Nephron progenitor cell (in vitro differentiated cells): Measurements from ENCODE around the gene DHRS3.

Experiments used
- DNase-seq: peaks from one replicate; pipeline ENCODE4 v3.0.0; 2021
- H3K27ac Mint-ChIP-seq: 2 replicates; pipeline ENCODE4 v1.8.0; 2021; ENCODE audit warnings: mild to moderate bottlenecking, moderate library complexity, mixed read lengths
- H3K27me3 Mint-ChIP-seq: 2 replicates; pipeline ENCODE4 v1.8.0; 2021; ENCODE audit warnings: mild to moderate bottlenecking, low read depth, mixed read lengths; ENCODE audit not compliant: poor library complexity
- H3K36me3 Mint-ChIP-seq: 2 replicates; pipeline ENCODE4 v1.8.0; 2021; ENCODE audit warnings: low read depth, mixed read lengths
- H3K4me1 Mint-ChIP-seq: 2 replicates; pipeline ENCODE4 v1.8.0; 2021; ENCODE audit warnings: mixed read lengths
- H3K4me3 Mint-ChIP-seq: 2 replicates; pipeline ENCODE4 v1.8.0; 2021; ENCODE audit warnings: mild to moderate bottlenecking, moderate library complexity, mixed read lengths
- H3K9me3 Mint-ChIP-seq: 2 replicates; pipeline ENCODE4 v1.8.0; 2021; ENCODE audit warnings: mild to moderate bottlenecking, moderate library complexity, mixed read lengths
- TF ChIP-seq, protein P1 (sequence below): fragments of 200-600 bp; sonication (generic); IDR thresholded peaks from 2 replicates; pipeline ENCODE4 v1.5.0; 2021; ENCODE audit warnings: antibody characterized with exemption

Gene DHRS3

DNA sequence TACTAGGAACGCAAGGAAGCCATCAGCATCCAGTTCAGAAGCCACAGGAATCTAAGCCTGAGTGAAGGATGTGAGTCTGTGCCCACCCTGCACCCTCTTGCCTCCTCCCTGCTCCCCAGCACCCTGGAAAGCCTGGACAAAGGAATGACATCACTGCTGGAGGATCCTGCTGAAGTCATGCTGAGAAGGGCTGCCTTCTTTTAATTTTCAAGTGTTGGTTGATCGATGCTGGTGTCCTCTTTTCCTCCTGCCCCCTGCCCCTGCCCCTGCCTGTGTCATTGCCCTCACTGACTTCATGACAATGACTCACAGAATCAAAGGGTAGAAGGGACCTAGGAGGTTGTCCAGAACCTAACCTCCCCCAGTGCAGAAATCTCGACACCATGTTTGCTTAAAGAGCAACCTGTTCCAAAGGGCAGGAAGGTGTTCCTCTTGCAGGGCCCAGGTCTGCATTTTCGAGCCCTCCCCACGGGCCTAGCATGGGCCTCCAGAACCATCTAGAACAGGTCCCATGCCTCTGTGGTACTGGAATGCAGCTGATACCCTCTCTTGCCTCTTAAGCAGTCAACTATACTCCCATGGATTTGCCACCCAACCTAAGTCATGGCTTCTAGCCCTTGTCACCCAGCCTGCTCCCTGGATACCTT is 9.6 kb downstream of the DHRS3 start:
- TF ChIP-seq, protein P1, sequence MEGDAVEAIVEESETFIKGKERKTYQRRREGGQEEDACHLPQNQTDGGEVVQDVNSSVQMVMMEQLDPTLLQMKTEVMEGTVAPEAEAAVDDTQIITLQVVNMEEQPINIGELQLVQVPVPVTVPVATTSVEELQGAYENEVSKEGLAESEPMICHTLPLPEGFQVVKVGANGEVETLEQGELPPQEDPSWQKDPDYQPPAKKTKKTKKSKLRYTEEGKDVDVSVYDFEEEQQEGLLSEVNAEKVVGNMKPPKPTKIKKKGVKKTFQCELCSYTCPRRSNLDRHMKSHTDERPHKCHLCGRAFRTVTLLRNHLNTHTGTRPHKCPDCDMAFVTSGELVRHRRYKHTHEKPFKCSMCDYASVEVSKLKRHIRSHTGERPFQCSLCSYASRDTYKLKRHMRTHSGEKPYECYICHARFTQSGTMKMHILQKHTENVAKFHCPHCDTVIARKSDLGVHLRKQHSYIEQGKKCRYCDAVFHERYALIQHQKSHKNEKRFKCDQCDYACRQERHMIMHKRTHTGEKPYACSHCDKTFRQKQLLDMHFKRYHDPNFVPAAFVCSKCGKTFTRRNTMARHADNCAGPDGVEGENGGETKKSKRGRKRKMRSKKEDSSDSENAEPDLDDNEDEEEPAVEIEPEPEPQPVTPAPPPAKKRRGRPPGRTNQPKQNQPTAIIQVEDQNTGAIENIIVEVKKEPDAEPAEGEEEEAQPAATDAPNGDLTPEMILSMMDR: no peak
- DNase-seq: no peak
- peaks cover 77% of the 10 kb centered on the region for H3K36me3 Mint-ChIP-seq
- H3K9me3 Mint-ChIP-seq: peaks cover 20% of the 10 kb centered on the region
- peaks cover 44% of the 10 kb centered on the region for H3K4me1 Mint-ChIP-seq
- no peak overlapping the region for H3K4me3 Mint-ChIP-seq
- peaks cover 12% of the 10 kb centered on the region for H3K27me3 Mint-ChIP-seq
- no peak overlapping the region for H3K27ac Mint-ChIP-seq

DNA sequence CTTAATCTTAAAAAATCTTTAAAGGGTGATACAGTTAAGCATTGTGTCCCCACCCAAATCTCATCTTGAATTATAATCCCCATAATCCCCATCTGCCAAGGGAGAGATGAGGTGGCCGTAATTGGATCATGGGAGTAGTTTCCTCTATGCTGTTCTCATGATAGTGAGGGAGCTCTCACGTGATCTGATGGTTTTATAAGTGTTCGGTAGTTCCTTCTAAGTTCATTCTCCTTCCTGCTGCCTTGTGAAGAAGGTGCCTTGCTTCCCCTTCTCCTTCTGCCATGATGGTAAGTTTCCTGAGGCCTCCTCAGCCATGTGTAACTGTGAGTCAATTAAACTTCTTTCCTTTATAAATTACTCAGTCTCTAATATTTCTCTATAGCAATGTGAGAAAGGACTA is 10.7 kb downstream of the DHRS3 start:
- no peak for DNase-seq
- TF ChIP-seq, protein P1: no peak
- Mint-ChIP-seq H3K27me3 (peaks cover 12% of the 10 kb centered on the region), H3K4me3 (no peak overlapping the region), H3K4me1 (peaks cover 44% of the 10 kb centered on the region), H3K36me3 (peaks cover 65% of the 10 kb centered on the region), H3K27ac (no peak overlapping the region), H3K9me3 (peaks cover 20% of the 10 kb centered on the region)

DNA sequence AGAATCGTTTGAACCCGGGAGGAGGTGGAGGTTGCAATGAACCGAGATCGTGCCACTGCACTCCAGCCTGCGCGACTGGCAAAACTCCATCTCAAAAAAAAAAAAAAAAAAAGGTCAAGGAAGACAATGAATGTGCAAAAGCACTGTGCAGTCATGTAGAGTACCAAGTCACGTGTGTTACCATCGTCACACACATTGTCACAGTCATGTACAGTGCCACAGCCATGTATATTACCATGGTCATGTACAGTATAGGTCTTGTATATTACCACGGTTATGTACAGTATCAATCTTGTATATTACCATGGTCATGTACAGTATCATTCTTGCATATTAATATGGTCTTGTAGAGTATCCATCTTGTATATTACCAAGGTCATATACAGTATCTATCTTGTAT is 13.0 kb downstream of the DHRS3 start:
- H3K9me3 Mint-ChIP-seq: peaks cover 20% of the 10 kb centered on the region
- no peak overlapping the region for H3K4me3 Mint-ChIP-seq
- TF ChIP-seq, protein P1: no peak
- H3K27ac Mint-ChIP-seq: no peak overlapping the region
- no peak for DNase-seq
- peaks cover 8% of the 10 kb centered on the region for H3K27me3 Mint-ChIP-seq
- H3K4me1 Mint-ChIP-seq: peaks cover 48% of the 10 kb centered on the region
- H3K36me3 Mint-ChIP-seq: peaks cover 47% of the 10 kb centered on the region

GRCh38 chr1:12604114-12604874 is 13.7 kb downstream of the DHRS3 start:
- Mint-ChIP-seq H3K4me3 (peak overlapping the region; percentile 24), H3K27me3 (peaks cover 10% of the 10 kb centered on the region), H3K4me1 (peaks cover 55% of the 10 kb centered on the region), H3K9me3 (peaks cover 20% of the 10 kb centered on the region), H3K36me3 (peaks cover 40% of the 10 kb centered on the region), H3K27ac (peak overlapping the region; percentile 88)
- no peak for DNase-seq
- TF ChIP-seq, protein P1: no peak

DNA sequence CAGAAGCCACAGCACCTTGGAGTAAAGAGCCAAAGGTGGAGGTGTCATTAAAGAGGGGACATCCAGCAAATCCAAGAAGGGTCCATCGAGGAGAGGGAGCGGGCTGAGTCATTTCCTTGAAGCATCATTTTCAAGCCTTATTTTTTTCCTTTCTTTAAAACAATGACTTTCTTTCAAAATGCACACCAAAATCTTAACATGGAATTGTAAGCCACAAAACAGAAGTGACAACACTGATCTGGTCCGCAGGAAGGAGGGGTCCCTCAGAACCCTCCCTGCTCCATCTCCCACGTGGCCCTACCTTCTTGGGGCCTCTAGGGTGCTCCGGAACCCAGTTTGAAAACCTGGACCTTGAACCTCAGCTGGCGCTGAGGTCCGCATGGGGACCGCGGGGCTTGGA is 14.8 kb downstream of the DHRS3 start:
- no peak overlapping the region for H3K27ac Mint-ChIP-seq
- peaks cover 20% of the 10 kb centered on the region for H3K9me3 Mint-ChIP-seq
- H3K4me3 Mint-ChIP-seq: no peak overlapping the region
- peaks cover 9% of the 10 kb centered on the region for H3K27me3 Mint-ChIP-seq
- peaks cover 66% of the 10 kb centered on the region for H3K4me1 Mint-ChIP-seq
- peaks cover 29% of the 10 kb centered on the region for H3K36me3 Mint-ChIP-seq
- no peak for DNase-seq
- TF ChIP-seq, protein P1: no peak
